Hepatocyte (in vitro differentiated cells): ENCODE data around the gene UGT1A6. TPM values are rescaled to one million over a fixed set of nuclear protein-coding genes. Genes with fewer than 3 reads are reported as not detected.
"Not testable (repeated sequence)": the region's sequence is repeated elsewhere in the genome, so short reads cannot be mapped to it uniquely, and the experiment has no call there.

Experiments used
- DNase-seq: peaks from one replicate; pipeline ENCODE4 v3.0.0-alpha.2; 2016; ENCODE audit warnings: low spot score
- H2AFZ ChIP-seq: fragments of 200-600 bp; sonication (generic); 2 replicates; pipeline ENCODE4 v1.6.0; 2016; ENCODE audit warnings: antibody characterized with exemption, mild to moderate bottlenecking
- H3K27ac ChIP-seq: fragments of 200-600 bp; sonication (generic); 2 replicates; pipeline ENCODE4 v1.5.1; 2016; ENCODE audit warnings: mild to moderate bottlenecking
- H3K27me3 ChIP-seq: fragments of 200-600 bp; sonication (generic); 2 replicates; pipeline ENCODE4 v1.6.1; 2016
- H3K36me3 ChIP-seq: fragments of 200-600 bp; sonication (generic); replicated peaks from 2 replicates; pipeline ENCODE4 v1.5.1; 2016; ENCODE audit warnings: low read depth; ENCODE audit not compliant: insufficient read depth
- H3K4me1 ChIP-seq: fragments of 200-600 bp; sonication (generic); 2 replicates; pipeline ENCODE4 v1.5.1; 2016; ENCODE audit warnings: mild to moderate bottlenecking, moderate library complexity; ENCODE audit not compliant: insufficient read depth
- H3K4me2 ChIP-seq: fragments of 200-600 bp; sonication (generic); 2 replicates; pipeline ENCODE4 v1.6.0; 2016
- H3K4me3 ChIP-seq: fragments of 200-600 bp; sonication (generic); 2 replicates; pipeline ENCODE4 v1.5.1; 2016; ENCODE audit warnings: mild to moderate bottlenecking
- H3K79me2 ChIP-seq: fragments of 200-600 bp; sonication (generic); 2 replicates; pipeline ENCODE4 v1.6.0; 2017; ENCODE audit warnings: mild to moderate bottlenecking
- H3K9me2 ChIP-seq: fragments of 200-600 bp; sonication (generic); replicated peaks from 2 replicates; pipeline ENCODE4 v1.6.0; 2017; ENCODE audit warnings: mild to moderate bottlenecking; ENCODE audit not compliant: insufficient read depth
- H3K9me3 ChIP-seq: fragments of 200-600 bp; sonication (generic); 2 replicates; pipeline ENCODE4 v1.5.1; 2016; ENCODE audit warnings: low read depth, mild to moderate bottlenecking
- H4K20me1 ChIP-seq: fragments of 200-600 bp; sonication (generic); 2 replicates; pipeline ENCODE4 v1.6.0; 2016; ENCODE audit warnings: mild to moderate bottlenecking; ENCODE audit not compliant: insufficient read depth, poor library complexity, severe bottlenecking
- EZH2 ChIP-seq: fragments of 200-600 bp; sonication (generic); IDR thresholded peaks from 2 replicates; pipeline ENCODE4 v1.6.1; 2016; ENCODE audit warnings: antibody characterized with exemption, mild to moderate bottlenecking, borderline replicate concordance
- EZH2phosphoT487 ChIP-seq: fragments of 200-600 bp; sonication (generic); IDR thresholded peaks from one replicate; pipeline ENCODE4 v1.6.1; 2018; ENCODE audit warnings: antibody characterized with exemption, mild to moderate bottlenecking, low read depth, moderate library complexity; ENCODE audit not compliant: unreplicated experiment, severe bottlenecking
- WGBS: methylation state at CpG from one replicate; pipeline ENCODE4 v1.1.6; 2016; ENCODE audit warnings: low lambda C conversion rate; ENCODE audit errors: missing lambda C conversion rate; 5-methylcytosine and 5-hydroxymethylcytosine counted together
- polyA plus RNA-seq: library from polyadenylated mRNA; unstranded; fragments of >200 nt; fragmentation: Nextera tagmentation; extraction: Ambion mirVana; gene quantifications from 2 replicates; pipeline ENCODE4 v1.2.1, GENCODE V29; 2016
- total RNA-seq: library from RNA; depleted of rRNA; stranded (reverse); fragments of >200 nt; gene quantifications from 2 replicates; pipeline ENCODE4 v1.2.3, GENCODE V29; 2014
- TF ChIP-seq, protein P1 (sequence below): fragments of 200-600 bp; sonication (generic); IDR thresholded peaks from 2 replicates; pipeline ENCODE4 v1.5.1; 2016; ENCODE audit warnings: antibody characterized with exemption, mild to moderate bottlenecking; ENCODE audit not compliant: poor library complexity

The UGT1A6 gene
- total and polyA plus RNA-seq, 2 experiments from 2014 or later, result 0.77 to 3.4 TPM

DNA sequence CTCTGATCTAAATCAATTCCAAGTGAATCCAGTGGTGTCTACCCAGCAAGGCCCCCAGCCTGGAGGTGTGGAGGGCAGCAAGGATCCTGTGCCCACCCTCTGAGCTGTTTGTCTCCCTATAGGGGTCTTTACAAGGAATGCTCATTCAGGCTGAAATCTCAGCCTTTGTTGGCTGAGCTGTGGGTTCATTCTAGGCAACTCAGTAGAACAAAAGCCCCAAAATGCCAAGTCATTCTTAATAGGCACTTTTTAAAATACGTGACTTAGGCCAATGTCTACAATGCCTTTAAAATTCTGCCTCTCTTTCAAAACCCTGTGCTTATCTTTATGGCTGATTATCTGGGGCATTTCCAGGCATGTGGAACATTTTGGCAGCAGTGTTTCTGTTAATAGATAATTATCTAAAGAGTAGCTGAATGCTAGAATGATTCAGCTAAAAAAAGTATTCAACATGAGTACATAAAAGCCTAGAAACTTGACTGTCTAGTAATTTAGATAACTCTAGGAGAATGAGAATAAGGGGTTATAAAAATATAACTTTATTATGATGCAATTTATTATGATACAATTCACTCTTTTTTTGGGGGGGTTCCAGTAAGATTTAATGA lies 7.4 kb downstream of the UGT1A6 start:
- Histone ChIP-seq H4K20me1 (no peaks in the 10 kb centered on the region), H3K9me2 (no peaks in the 10 kb centered on the region), H3K4me1 (peaks cover 3% of the 10 kb centered on the region), H3K79me2 (no peaks in the 10 kb centered on the region), H3K36me3 (no peaks in the 10 kb centered on the region), H3K4me3 (no peak overlapping the region), H3K4me2 (no peak overlapping the region), H3K27me3 (no peaks in the 10 kb centered on the region), H2AFZ (no peak overlapping the region), H3K9me3 (no peaks in the 10 kb centered on the region), H3K27ac (peak overlapping the region; percentile 67)
- TF ChIP-seq EZH2 (no peak), EZH2phosphoT487 (no peak)
- TF ChIP-seq, protein P1, sequence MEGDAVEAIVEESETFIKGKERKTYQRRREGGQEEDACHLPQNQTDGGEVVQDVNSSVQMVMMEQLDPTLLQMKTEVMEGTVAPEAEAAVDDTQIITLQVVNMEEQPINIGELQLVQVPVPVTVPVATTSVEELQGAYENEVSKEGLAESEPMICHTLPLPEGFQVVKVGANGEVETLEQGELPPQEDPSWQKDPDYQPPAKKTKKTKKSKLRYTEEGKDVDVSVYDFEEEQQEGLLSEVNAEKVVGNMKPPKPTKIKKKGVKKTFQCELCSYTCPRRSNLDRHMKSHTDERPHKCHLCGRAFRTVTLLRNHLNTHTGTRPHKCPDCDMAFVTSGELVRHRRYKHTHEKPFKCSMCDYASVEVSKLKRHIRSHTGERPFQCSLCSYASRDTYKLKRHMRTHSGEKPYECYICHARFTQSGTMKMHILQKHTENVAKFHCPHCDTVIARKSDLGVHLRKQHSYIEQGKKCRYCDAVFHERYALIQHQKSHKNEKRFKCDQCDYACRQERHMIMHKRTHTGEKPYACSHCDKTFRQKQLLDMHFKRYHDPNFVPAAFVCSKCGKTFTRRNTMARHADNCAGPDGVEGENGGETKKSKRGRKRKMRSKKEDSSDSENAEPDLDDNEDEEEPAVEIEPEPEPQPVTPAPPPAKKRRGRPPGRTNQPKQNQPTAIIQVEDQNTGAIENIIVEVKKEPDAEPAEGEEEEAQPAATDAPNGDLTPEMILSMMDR, result no peak
- 13% methylated on average over 1 of the region's 1 CpG for WGBS
- peak; percentile 42 for DNase-seq

DNA sequence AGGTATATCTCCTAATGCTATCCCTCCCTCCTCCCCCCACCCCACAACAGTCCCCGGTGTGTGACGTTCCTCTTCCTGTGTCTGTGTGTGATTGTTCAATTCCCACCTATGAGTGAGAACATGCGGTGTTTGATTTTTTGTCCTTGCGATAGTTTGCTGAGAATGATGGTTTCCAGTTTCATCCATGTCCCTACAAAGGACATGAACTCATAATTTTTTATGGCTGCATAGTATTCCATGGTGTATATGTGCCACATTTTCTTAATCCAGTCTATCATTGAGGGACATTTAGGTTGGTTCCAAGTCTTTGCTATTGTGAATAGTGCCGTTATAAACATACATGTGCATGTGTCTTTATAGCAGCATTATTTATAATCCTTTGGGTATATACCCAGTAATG lies 8.2 kb downstream of the UGT1A6 start:
- not testable (repeated sequence) for H4K20me1 ChIP-seq, H2AFZ ChIP-seq, H3K4me1 ChIP-seq, H3K27ac ChIP-seq, DNase-seq, H3K4me2 ChIP-seq, H3K79me2 ChIP-seq, H3K36me3 ChIP-seq, H3K4me3 ChIP-seq, H3K9me2 ChIP-seq, H3K27me3 ChIP-seq, H3K9me3 ChIP-seq
- 92% methylated on average over 5 of the region's 5 CpGs for WGBS

DNA sequence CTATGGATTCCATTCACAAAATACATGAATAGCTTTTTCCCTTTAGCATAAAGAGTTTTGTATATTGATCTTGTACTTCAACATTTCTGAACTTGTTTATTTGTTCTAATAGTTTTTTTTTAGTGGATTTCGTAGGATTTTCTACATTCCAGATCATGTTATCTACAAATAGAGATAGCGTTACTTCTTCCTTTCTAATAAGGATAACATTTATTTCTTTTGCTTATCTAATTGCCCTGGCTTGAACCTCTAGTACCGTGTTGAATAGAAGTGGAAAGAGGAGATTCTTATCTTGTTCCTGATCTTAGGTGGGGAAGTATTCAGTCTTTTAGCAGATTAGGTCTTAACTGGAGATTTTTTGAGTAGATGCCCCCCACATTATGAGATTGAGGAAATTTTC lies 9.5 kb downstream of the UGT1A6 start:
- no peak for DNase-seq
- Histone ChIP-seq H2AFZ (no peak overlapping the region), H4K20me1 (no peaks in the 10 kb centered on the region), H3K27me3 (no peaks in the 10 kb centered on the region), H3K36me3 (no peaks in the 10 kb centered on the region), H3K9me2 (no peaks in the 10 kb centered on the region), H3K4me1 (peaks cover 3% of the 10 kb centered on the region), H3K9me3 (no peaks in the 10 kb centered on the region), H3K4me3 (no peak overlapping the region), H3K27ac (no peak overlapping the region), H3K4me2 (no peak overlapping the region), H3K79me2 (no peaks in the 10 kb centered on the region)
- 41% methylated on average over 3 of the region's 3 CpGs for WGBS
- no peak for TF ChIP-seq EZH2phosphoT487
- TF ChIP-seq, protein P1, result no peak
- no peak for TF ChIP-seq EZH2

DNA sequence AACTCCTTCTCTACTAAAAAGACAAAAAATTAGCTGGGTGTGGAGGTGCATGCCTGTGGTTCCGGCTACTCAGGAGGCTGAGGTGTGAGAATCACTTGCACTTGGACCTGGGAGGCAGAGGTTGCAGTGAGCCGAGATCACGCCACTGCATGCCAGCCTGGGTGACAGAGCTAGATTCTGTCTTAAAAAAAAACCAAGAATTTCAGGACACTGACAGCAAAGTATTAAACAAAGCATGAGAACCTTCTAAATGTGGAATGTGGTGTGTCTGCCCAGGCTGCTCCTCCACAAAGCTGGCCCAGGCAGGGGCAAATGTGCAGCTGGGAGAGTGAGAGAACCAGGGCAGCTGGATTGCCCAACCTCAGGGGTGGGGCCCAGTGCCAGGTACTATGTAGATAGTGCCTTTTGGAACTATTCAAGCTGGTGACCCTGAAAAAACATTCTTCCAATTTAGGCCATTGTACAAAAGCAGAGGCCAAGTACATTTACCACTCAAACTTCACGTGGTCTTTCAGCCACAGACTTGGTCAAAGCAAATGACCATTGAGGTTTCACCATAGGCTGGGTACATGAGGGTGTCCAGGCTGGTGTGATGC lies 13.3 kb downstream of the UGT1A6 start:
- Histone ChIP-seq H2AFZ (no peak overlapping the region), H3K36me3 (no peaks in the 10 kb centered on the region), H4K20me1 (no peaks in the 10 kb centered on the region), H3K9me3 (no peaks in the 10 kb centered on the region), H3K4me2 (no peak overlapping the region), H3K79me2 (no peaks in the 10 kb centered on the region), H3K4me3 (no peak overlapping the region), H3K9me2 (no peaks in the 10 kb centered on the region), H3K4me1 (no peaks in the 10 kb centered on the region), H3K27ac (no peak overlapping the region), H3K27me3 (no peaks in the 10 kb centered on the region)
- 80% methylated on average over 4 of the region's 4 CpGs for WGBS
- no peak for DNase-seq
- TF ChIP-seq EZH2 (no peak), EZH2phosphoT487 (no peak)
- TF ChIP-seq, protein P1, result no peak
